Epidermal melanocyte (primary cell): ENCODE measurements around the gene SIN3A.
"Not testable (repeated sequence)": the region's sequence is repeated elsewhere in the genome, so short reads cannot be mapped to it uniquely, and the experiment has no call there.

ENCODE experiments used
- DNase-seq: peaks from one replicate; pipeline ENCODE4 v3.0.0; 2011; ENCODE audit warnings: low spot score; ENCODE audit not compliant: insufficient read length

The SIN3A gene

GRCh38 chr15:75357976-75358673 is 93.4 kb downstream of the SIN3A start:
- no peak for DNase-seq

- DNase-seq: no peak
These were observed 95.0 kb downstream of the SIN3A start for GRCh38 chr15:75356517-75356916.

- DNase-seq: no peak
These were observed 95.5 kb downstream of the SIN3A start for GRCh38 chr15:75356006-75356405.

GRCh38 chr15:75355369-75355768 is 96.1 kb downstream of the SIN3A start:
- no peak for DNase-seq

GRCh38 chr15:75354454-75354853 is 97.0 kb downstream of the SIN3A start:
- no peak for DNase-seq

GRCh38 chr15:75353604-75354003 is 97.9 kb downstream of the SIN3A start:
- DNase-seq: no peak

GRCh38 chr15:75352186-75353080 is 99.1 kb downstream of the SIN3A start:
- no peak for DNase-seq

GRCh38 chr15:75350601-75351361 is 100.7 kb downstream of the SIN3A start:
- no peak for DNase-seq

GRCh38 chr15:75349851-75350588 is 101.5 kb downstream of the SIN3A start:
- no peak for DNase-seq

GRCh38 chr15:75349351-75349669 is 102.2 kb downstream of the SIN3A start:
- not testable (repeated sequence) for DNase-seq

- no peak for DNase-seq
These were observed 102.7 kb downstream of the SIN3A start for GRCh38 chr15:75348562-75349350.

GRCh38 chr15:75348034-75348561 is 103.4 kb downstream of the SIN3A start:
- no peak for DNase-seq

- DNase-seq: no peak
These were observed 104.1 kb downstream of the SIN3A start for GRCh38 chr15:75347222-75348033.

GRCh38 chr15:75346796-75347221 is 104.7 kb downstream of the SIN3A start, which contains the start of gene NEIL1:
Gene NEIL1, plus strand, starts transcription at chr15:75347039. Its CDS starts 1,867 bp downstream, at chr15:75348906.
- DNase-seq: no peak

- DNase-seq: not testable (repeated sequence)
These were observed 107.5 kb downstream of the SIN3A start for GRCh38 chr15:75343953-75344352.

- DNase-seq: no peak
These were observed 109.3 kb downstream of the SIN3A start for GRCh38 chr15:75342221-75342620.

- DNase-seq: no peak
These were observed 111.8 kb downstream of the SIN3A start for GRCh38 chr15:75339531-75340240.

GRCh38 chr15:75338661-75339240 is 112.7 kb downstream of the SIN3A start:
- no peak for DNase-seq
